IMR-90 (cell line): ENCODE data around the gene RPTOR.

Source experiments
- CEBPB ChIP-seq: IDR thresholded peaks from 2 replicates; pipeline ENCODE4 v1.6.1; 2012; ENCODE audit warnings: low read depth, low read length, improper control_type of control experiment
- CHD1 ChIP-seq: IDR thresholded peaks from 2 replicates; pipeline ENCODE4 v1.6.1; 2012; ENCODE audit warnings: low read depth, low read length, improper control_type of control experiment
- CTCF ChIP-seq: conservative IDR thresholded peaks from 2 replicates; pipeline ENCODE4 v1.5.1; 2012; ENCODE audit warnings: mild to moderate bottlenecking, low read depth, low read length, improper control_type of control experiment
- ELK1 ChIP-seq: fragments of 150-350 bp; IDR thresholded peaks from 2 replicates; pipeline ENCODE4 v1.6.1; 2016; ENCODE audit warnings: low read depth, mild to moderate bottlenecking, low read length, moderate library complexity, borderline replicate concordance
- MAZ ChIP-seq: IDR thresholded peaks from 2 replicates; pipeline ENCODE4 v1.6.1; 2012; ENCODE audit warnings: low read depth, mild to moderate bottlenecking, low read length, improper control_type of control experiment, moderate library complexity, borderline replicate concordance
- NFE2L2 ChIP-seq: fragments of 150-350 bp; IDR thresholded peaks from 2 replicates; pipeline ENCODE4 v1.6.1; 2016; ENCODE audit warnings: low read depth, mild to moderate bottlenecking, low read length
- POLR2A ChIP-seq: IDR thresholded peaks from 2 replicates; pipeline ENCODE4 v1.6.1; 2012; ENCODE audit warnings: mild to moderate bottlenecking, low read depth, low read length
- RAD21 ChIP-seq: IDR thresholded peaks from 2 replicates; pipeline ENCODE4 v1.6.1; 2012; ENCODE audit warnings: low read length, improper control_type of control experiment
- SMC3 ChIP-seq: fragments of 150-350 bp; IDR thresholded peaks from 2 replicates; pipeline ENCODE4 v1.6.1; 2016; ENCODE audit warnings: low read depth, mild to moderate bottlenecking, antibody characterized with exemption, low read length, moderate library complexity
- USF2 ChIP-seq: fragments of 150-350 bp; IDR thresholded peaks from 2 replicates; pipeline ENCODE4 v1.6.1; 2017; ENCODE audit warnings: mild to moderate bottlenecking, antibody characterized with exemption, low read length, low read depth

GRCh38 chr17:80951121-80952090 is 406.8 kb downstream of the RPTOR start:
- TF ChIP-seq CTCF, result no peak
- no peak for TF ChIP-seq POLR2A
- no peak for TF ChIP-seq MAZ
- TF ChIP-seq USF2, result no peak
- TF ChIP-seq CHD1, result no peak
- no peak for TF ChIP-seq ELK1
- no peak for TF ChIP-seq RAD21
- no peak for TF ChIP-seq SMC3
- TF ChIP-seq CEBPB, result no peak
- no peak for TF ChIP-seq NFE2L2
